GM19043 (cell line): Measurements from ENCODE around the gene KCNAB1.
A peak's percentile ranks its signal among the peaks of the same experiment; 100 is the strongest.

Experiments
- ATAC-seq: cut with Tn5 transposase; IDR thresholded peaks from one replicate; pipeline ENCODE4 v1.9.1; 2021; ENCODE audit warnings: low read depth; ENCODE audit not compliant: unreplicated experiment

The KCNAB1 gene

GRCh38 chr3:156513619-156514018 lies 393.2 kb downstream of the KCNAB1 start:
- no peak for ATAC-seq

DNA sequence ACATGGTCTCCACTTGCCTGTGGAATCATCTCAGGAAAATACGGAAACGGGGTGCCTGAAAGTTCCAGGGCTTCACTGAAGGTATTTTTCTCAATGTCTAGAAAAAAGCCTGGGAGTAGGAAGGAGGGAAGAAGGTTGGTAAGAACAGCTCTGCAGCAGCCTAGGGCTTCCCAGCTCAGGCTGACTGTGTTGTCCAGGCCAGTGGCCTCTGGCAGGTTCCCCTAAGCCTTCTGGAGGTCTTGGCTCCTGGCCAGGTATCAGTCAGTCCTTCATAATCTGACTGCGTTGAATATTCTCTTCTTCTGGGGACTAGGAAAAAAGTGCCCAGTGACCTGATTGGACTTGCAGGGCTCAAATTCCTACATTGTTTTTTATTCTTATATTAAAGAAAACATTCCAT lies 395.9 kb downstream of the KCNAB1 start:
- ATAC-seq = no peak

DNA sequence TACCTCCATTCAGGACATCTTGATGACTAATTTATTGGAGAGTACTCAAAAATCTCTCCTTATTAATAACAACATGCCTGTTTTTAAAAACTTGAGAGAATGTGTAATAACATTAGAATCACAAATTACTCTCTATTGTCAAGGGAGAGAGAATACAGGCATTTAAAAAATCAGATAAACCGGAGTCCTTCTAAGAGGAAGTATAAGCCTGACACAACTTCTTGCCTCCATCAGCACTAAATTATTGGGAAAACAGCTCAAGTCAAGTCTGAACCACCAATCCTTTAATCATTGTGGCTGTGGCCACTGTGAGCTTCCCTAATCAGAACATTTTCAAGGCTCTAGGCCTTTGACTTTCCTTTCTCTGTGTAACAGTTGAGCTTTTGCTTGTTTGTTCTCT lies 396.6 kb downstream of the KCNAB1 start:
- ATAC-seq = no peak

DNA sequence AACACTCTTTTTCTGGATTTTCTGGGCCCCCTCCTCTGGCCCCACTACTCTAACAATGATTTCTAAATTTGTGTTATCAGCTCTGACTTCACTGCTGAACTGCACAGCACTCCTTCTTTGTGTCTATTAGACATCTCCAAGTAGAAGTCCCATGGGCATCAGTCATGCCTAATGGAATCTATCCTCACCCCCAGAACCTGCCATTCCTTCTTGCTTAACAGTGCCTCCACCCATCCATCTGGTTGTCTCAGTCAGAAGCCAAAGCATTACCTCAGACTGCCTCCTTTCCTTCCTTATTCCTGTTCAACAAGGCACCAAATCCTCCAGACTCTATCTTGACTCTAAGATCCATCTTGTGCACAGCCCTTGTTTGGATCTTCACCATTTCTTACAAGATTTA lies 398.3 kb downstream of the KCNAB1 start:
- no peak for ATAC-seq

DNA sequence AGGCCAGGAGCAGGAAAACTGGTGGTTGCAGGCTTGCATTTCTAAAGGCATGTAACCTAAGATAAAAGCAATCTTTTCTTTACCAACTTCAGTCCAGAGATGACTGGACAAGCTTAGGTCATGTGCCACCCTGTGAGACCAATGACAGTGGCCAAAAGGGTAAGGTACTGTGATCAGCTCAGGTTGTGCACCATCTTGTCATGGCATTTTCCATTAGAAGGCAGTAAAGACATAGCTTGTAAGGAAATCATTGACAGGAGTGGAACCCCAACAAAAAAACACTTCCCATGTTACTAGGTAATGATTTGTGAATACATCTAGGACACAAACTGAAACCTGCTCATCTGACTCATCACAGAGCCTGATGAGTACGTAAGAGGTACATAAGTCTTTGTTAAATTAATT lies 399.4 kb downstream of the KCNAB1 start:
- peak; percentile 76 for ATAC-seq

- ATAC-seq = no peak
Observed at GRCh38 chr3:156522673-156523072, 402.3 kb downstream of the KCNAB1 start.

- no peak for ATAC-seq
Observed at GRCh38 chr3:156525808-156526207, 405.4 kb downstream of the KCNAB1 start.

GRCh38 chr3:156527060-156527459 lies 406.7 kb downstream of the KCNAB1 start:
- ATAC-seq = no peak

- no peak for ATAC-seq
Observed at GRCh38 chr3:156530980-156531379, 410.6 kb downstream of the KCNAB1 start.

DNA sequence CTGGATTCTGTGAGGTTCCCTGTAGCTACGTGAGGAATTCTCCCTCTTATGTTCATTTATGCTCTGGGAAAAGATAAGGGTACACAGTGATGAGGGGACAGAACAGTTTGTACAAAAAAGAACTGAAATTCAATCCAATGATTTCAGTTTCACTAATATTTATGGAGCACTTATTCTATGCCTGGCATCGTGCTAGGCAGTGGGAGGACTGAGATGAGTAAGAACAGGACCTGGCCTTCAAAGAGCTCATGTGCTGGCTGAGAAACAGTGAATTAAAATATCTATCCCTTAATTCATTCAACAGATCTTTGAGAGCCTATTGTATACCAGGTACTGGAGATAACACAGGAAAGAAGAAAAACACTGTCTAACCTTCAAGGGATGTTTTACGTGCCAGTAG lies 412.4 kb downstream of the KCNAB1 start:
- no peak for ATAC-seq

GRCh38 chr3:156533205-156533604 lies 412.8 kb downstream of the KCNAB1 start:
- ATAC-seq = no peak

- no peak for ATAC-seq
Observed at GRCh38 chr3:156535162-156535627, 414.8 kb downstream of the KCNAB1 start.

DNA sequence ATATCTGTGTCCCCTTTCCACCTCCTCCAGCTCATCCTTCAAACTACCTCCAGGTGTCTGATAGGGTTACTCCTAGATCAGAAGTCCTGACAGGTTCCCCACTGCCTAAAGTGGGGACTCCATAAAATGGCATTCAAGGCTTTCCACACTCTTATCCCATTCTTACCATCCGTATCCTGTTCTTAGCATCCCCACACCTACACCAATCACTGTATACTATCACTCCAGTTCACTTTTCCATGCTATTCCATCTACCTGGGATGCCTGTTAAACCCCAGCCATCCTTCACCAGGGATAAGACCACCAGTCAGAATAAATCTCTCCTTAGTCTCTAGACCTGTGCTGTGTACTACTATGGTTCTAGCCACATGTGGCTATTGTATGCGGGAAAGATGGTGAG lies 415.4 kb downstream of the KCNAB1 start:
- ATAC-seq = no peak

- no peak for ATAC-seq
Observed at GRCh38 chr3:156536524-156537316, 416.3 kb downstream of the KCNAB1 start.

GRCh38 chr3:156539051-156539450 lies 418.7 kb downstream of the KCNAB1 start:
- ATAC-seq = no peak

- ATAC-seq = no peak
Observed at GRCh38 chr3:156539802-156540201, 419.4 kb downstream of the KCNAB1 start.

DNA sequence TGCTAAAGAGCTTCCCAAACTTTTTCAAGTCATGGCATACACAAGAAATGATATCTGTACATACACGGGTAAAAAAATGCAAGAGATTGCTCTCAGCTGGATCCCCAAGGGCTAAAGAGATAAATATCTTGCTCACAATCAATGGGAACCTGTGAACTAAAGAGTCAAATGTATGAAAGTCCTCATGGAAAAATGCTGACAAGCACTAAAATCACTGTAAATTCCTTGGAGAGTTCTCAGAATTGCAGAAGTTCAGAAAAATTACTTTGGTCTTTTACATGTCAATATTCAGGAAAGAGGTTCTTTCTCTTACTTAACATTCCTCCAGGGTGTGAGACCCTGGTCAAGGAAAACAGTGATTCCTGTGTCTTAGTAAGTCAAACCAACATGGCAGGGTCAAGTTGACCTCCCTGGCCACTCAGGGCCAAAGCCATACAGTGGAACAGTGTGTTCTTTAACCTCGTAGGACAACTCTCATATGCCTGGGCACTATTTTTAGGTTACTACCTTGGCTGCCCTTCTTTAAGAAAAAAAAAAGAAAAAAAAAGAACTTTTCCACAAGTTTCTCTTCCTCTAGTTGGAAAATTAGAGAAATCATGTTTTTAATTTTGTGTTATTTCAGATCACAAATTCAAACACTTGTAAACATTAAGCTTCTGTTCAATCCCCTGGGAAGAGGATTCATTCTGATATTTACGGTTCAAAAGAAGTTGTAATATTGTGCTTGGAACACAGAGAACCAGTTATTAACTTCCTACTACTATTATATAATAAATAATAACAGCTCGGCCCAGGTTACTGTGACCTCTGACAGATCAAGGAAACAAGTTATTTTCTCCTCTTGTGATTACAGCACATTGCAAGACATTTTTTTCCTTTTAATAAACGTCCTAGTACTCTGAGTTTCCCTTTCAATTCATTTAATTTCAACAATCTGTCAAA lies 422.0 kb downstream of the KCNAB1 start:
- ATAC-seq = no peak

- no peak for ATAC-seq
Observed at GRCh38 chr3:156543043-156543555, 422.7 kb downstream of the KCNAB1 start.

DNA sequence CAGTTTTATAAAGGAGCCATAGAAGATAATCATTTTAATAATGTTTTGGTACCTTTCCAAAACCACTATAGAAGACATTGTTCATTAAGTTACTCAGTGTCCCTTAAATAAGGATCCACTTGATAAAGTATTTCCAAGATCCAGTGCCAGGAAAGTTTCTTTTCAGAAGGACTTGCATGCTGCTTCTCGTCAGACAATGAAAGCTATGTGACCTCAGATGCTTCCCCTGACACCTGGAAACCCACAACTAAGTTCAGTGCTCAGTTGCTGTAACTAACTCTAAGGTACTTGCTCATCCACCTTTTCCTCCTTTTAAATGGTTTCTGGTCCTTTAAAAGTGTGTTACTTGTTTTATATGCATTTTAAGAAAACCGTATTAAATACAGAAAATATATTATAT lies 427.3 kb downstream of the KCNAB1 start:
- no peak for ATAC-seq

DNA sequence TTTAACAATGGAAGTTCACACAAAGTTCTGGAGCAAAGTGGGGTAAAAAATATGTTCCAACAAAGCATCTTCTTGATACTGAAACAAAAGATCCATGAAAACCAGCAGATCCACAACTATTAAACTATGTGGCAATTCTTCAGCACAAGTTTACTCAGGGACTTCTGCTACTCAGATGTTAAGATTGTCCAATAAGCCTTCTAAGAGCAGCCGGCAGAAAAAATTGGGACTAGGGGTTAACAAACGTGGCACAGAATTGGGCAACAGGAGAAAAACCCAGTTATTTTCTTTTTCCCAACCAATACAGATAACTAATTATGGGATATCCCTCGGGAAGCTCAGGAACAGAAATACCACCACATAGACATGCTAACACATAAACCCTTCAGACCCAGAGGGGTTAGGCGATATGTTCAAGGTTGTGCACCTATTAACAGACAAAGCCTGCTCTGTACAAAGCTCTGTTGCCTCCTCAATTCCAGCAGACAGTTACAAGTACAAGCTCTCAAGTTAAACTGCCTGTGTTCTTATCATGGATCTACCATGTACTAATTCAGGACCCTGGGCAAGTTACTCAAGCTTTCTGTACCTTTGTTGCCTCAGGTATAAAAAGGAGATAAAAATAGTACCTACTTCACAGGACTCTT lies 427.8 kb downstream of the KCNAB1 start:
- ATAC-seq = no peak

- ATAC-seq = no peak
Observed at GRCh38 chr3:156548902-156549301, 428.5 kb downstream of the KCNAB1 start.
